Measurements from ENCODE around the gene HINFP.

DNA sequence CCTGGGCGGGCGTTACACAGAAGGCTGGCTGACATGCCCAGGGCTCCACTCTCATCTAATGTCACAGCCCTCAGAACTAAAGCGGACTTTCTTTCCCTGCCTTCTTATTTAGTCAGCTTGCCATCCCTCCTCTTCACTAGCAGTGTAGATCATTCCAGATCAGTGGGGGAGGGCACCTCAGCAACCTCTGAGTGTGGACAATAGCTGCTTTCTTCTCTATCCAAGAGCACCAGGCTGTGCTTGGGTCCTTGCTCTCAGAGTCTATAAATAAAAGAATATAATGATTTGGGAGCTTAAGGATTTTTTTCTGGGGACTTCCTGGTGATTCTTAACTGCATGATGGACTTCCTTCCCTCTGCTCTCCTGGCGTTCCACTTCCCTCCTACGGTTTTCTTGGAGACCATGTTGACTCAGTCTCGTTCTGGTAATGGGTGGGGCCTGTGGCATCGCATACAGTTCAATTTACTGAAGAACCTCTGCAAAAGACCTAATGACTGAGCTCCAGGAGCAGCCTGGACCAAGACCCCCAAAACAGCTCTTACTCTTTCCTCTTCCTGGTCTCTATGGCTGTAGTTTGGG is 39.6 kb upstream of the HINFP start:
- no peak for TF ChIP-seq POLR2A (IDR thresholded peaks at IDR 0.05)
- TF ChIP-seq, protein P1, sequence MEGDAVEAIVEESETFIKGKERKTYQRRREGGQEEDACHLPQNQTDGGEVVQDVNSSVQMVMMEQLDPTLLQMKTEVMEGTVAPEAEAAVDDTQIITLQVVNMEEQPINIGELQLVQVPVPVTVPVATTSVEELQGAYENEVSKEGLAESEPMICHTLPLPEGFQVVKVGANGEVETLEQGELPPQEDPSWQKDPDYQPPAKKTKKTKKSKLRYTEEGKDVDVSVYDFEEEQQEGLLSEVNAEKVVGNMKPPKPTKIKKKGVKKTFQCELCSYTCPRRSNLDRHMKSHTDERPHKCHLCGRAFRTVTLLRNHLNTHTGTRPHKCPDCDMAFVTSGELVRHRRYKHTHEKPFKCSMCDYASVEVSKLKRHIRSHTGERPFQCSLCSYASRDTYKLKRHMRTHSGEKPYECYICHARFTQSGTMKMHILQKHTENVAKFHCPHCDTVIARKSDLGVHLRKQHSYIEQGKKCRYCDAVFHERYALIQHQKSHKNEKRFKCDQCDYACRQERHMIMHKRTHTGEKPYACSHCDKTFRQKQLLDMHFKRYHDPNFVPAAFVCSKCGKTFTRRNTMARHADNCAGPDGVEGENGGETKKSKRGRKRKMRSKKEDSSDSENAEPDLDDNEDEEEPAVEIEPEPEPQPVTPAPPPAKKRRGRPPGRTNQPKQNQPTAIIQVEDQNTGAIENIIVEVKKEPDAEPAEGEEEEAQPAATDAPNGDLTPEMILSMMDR (IDR thresholded peaks at IDR 0.05), result no peak

All from body of pancreas (tissue), 4 donors.